ENCODE results near the gene UGT1A7.
"Not testable (repeated sequence)": the region's sequence is repeated elsewhere in the genome, so short reads cannot be mapped to it uniquely, and the experiment has no call there.

The UGT1A7 gene

GRCh38 chr2:233711312-233712008 lies 29.8 kb downstream of the UGT1A7 start:
- in situ Hi-C loops (cut with HindIII; ENCODE audit: low sequenced_read_pairs): no loop called here

- in situ Hi-C loops (cut with HindIII; ENCODE audit: low sequenced_read_pairs): no loop called here
These were observed 31.0 kb downstream of the UGT1A7 start, which contains the start of gene UGT1A5 for GRCh38 chr2:233712611-233713261. TSS of gene UGT1A5 (plus strand) at chr2:233712907. CDS start at chr2:233712992, 85 bp downstream.

- in situ Hi-C loops (cut with HindIII; ENCODE audit: low sequenced_read_pairs): no loop called here
These were observed 31.5 kb downstream of the UGT1A7 start for GRCh38 chr2:233713262-233713615.

GRCh38 chr2:233714121-233714520 lies 32.4 kb downstream of the UGT1A7 start:
- in situ Hi-C loops (cut with HindIII; ENCODE audit: low sequenced_read_pairs): no loop called here

GRCh38 chr2:233718552-233718951 lies 36.9 kb downstream of the UGT1A7 start, which contains the start of gene UGT1A4:
TSS of gene UGT1A4 (plus strand) at chr2:233718736. CDS start at chr2:233718821, 85 bp downstream.
- in situ Hi-C loops (cut with HindIII; ENCODE audit: low sequenced_read_pairs): no loop called here

- in situ Hi-C loops (cut with HindIII; ENCODE audit: low sequenced_read_pairs): no loop called here
These were observed 47.1 kb downstream of the UGT1A7 start, which contains the start of gene UGT1A3 for GRCh38 chr2:233728723-233729301. TSS of gene UGT1A3 (plus strand) at chr2:233729042. CDS start at chr2:233729127, 85 bp downstream.

- in situ Hi-C loops (cut with HindIII; ENCODE audit: low sequenced_read_pairs): not testable (repeated sequence)
These were observed 55.4 kb downstream of the UGT1A7 start for GRCh38 chr2:233736868-233737653.

GRCh38 chr2:233740870-233741269 lies 59.2 kb downstream of the UGT1A7 start:
- in situ Hi-C loops (cut with HindIII; ENCODE audit: low sequenced_read_pairs): no loop called here

- in situ Hi-C loops (cut with HindIII; ENCODE audit: low sequenced_read_pairs): no loop called here
These were observed 62.0 kb downstream of the UGT1A7 start for GRCh38 chr2:233743464-233744259.

- in situ Hi-C loops (cut with HindIII; ENCODE audit: low sequenced_read_pairs): no loop called here
These were observed 63.5 kb downstream of the UGT1A7 start for GRCh38 chr2:233745073-233745755.

- in situ Hi-C loops (cut with HindIII; ENCODE audit: low sequenced_read_pairs): not testable (repeated sequence)
These were observed 64.1 kb downstream of the UGT1A7 start for GRCh38 chr2:233745838-233746237.

GRCh38 chr2:233746475-233747282 lies 65.0 kb downstream of the UGT1A7 start:
- in situ Hi-C loops (cut with HindIII; ENCODE audit: low sequenced_read_pairs): no loop called here

GRCh38 chr2:233747283-233747544 lies 65.5 kb downstream of the UGT1A7 start:
- in situ Hi-C loops (cut with HindIII; ENCODE audit: low sequenced_read_pairs): no loop called here

- in situ Hi-C loops (cut with HindIII; ENCODE audit: low sequenced_read_pairs): not testable (repeated sequence)
These were observed 69.0 kb downstream of the UGT1A7 start for GRCh38 chr2:233750689-233751088.

GRCh38 chr2:233751212-233752009 lies 69.7 kb downstream of the UGT1A7 start:
- in situ Hi-C loops (cut with HindIII; ENCODE audit: low sequenced_read_pairs): not testable (repeated sequence)

- in situ Hi-C loops (cut with HindIII; ENCODE audit: low sequenced_read_pairs): no loop called here
These were observed 73.3 kb downstream of the UGT1A7 start for GRCh38 chr2:233754872-233755611.

GRCh38 chr2:233756429-233757081 lies 74.9 kb downstream of the UGT1A7 start:
- in situ Hi-C loops (cut with HindIII; ENCODE audit: low sequenced_read_pairs): no loop called here
